ENCODE measurements around the gene MRGPRG. TPM values are rescaled to one million over a fixed set of nuclear protein-coding genes. Genes with fewer than 3 reads are reported as not detected.
A peak's percentile ranks its signal among the peaks of the same experiment; 100 is the strongest.
"Not testable (repeated sequence)": the region's sequence is repeated elsewhere in the genome, so short reads cannot be mapped to it uniquely, and the experiment has no call there.

The MRGPRG gene, protein sequence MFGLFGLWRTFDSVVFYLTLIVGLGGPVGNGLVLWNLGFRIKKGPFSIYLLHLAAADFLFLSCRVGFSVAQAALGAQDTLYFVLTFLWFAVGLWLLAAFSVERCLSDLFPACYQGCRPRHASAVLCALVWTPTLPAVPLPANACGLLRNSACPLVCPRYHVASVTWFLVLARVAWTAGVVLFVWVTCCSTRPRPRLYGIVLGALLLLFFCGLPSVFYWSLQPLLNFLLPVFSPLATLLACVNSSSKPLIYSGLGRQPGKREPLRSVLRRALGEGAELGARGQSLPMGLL
- total RNA-seq = not detected
- polyA plus RNA-seq = not detected
- long read RNA-seq, donor 1 = 0 reads
- long read RNA-seq, donor 2 = 0 reads

DNA sequence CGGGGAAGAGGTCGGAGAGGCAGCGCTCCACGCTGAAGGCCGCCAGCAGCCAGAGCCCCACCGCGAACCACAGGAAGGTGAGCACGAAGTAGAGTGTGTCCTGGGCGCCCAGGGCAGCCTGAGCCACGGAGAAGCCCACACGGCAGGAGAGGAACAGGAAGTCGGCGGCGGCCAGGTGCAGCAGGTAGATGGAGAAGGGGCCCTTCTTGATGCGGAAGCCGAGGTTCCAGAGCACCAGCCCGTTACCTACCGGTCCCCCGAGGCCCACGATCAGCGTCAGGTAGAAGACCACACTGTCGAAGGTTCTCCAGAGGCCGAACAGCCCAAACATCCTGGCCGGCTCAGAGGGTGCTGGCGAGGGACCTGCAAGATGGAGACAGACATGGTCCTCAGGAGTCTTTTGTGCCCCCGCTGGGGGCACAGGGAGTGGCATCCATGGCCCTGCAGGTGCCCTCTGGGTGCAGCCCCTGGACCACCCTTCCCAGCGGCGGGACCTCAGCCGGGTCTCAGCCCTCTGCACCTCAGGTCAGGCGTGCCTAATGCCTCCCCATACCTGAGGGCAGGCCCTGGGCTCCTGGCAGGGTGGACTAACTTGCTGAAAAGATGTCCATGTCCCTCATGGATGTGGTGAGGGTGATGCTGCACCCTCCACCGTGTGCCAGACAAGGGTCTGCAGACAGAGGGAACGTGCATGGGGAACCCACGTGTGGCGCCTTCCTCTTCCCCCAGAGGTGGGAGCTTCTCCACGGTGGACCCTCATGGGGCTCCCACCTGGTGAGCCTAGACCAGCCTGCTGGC, at the start of gene MRGPRG:
MRGPRG (minus strand) TSS at position 331 of the 798 bp plus-strand sequence; CDS start at position 331, 0 bp downstream.
- intact Hi-C loops (cut with DNase I) = loop anchor here (5.0 to 10.0 kb wide), 3 partner anchors 106 to 181 kb away; no protein-coding TSS in a partner anchor
- Histone ChIP-seq H3K4me3 (ENCODE audit: low read length in 2 of 2) (no peak within 1 kb of the TSS), H3K36me3 (ENCODE audit: control insufficient read depth in 1 of 2, insufficient read depth in 2 of 2, low read length in 1 of 2) (no peaks in the 10 kb centered on the region), H3K9me3 (ENCODE audit: control insufficient read depth, low read length) (no peaks in the 10 kb centered on the region), H3K4me1 (ENCODE audit: control insufficient read depth in 1 of 2, insufficient read depth in 2 of 2, low read length in 2 of 2) (no peaks in the 10 kb centered on the region), H3K27me3 (ENCODE audit: control insufficient read depth in 1 of 2, insufficient read depth in 2 of 2, low read length in 1 of 2) (no peaks in the 10 kb centered on the region), H3K27ac (ENCODE audit: low read depth in 1 of 2, low read length in 2 of 2) (no peak within 1 kb of the TSS)
- WGBS, 2 donors = 87 to 90% methylated on average over 35 of the region's 35 CpGs
- peak; percentile 31 to 69 for DNase-seq
- no peak for ATAC-seq (ENCODE audit: low FRiP score)

DNA sequence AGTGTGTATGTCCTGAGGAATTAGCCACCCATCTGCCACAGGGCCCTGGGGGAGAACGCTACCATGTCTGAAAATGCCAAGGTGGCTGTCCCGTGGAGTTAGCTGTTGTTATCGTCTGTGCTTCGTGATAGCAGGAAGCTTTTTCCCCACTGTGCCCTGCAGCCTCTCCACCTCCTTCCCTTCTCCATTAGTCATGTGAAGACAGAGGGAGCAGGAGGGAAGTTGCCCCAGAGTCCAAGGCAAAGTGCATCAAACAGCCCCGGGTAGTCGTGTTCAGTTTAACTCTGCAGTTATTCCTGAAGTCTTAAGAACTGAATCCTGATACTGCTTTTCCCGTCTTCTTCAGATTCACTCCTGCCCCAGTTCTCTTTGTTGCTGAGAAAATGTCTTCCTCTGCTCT, 43.9 kb upstream of the MRGPRG start:
- WGBS, 2 donors = 33 to 64% methylated on average over 3 to 6 of the region's 7 CpGs
- H3K4me3 ChIP-seq (ENCODE audit: low read length in 2 of 2); DNase-seq; H3K9me3 ChIP-seq (ENCODE audit: control insufficient read depth, low read length); H3K4me1 ChIP-seq (ENCODE audit: control insufficient read depth in 1 of 2, insufficient read depth in 2 of 2, low read length in 2 of 2); H3K36me3 ChIP-seq (ENCODE audit: control insufficient read depth in 1 of 2, insufficient read depth in 2 of 2, low read length in 1 of 2); H3K27me3 ChIP-seq (ENCODE audit: control insufficient read depth in 1 of 2, insufficient read depth in 2 of 2, low read length in 1 of 2); H3K27ac ChIP-seq (ENCODE audit: low read depth in 1 of 2, low read length in 2 of 2); ATAC-seq (ENCODE audit: low FRiP score); intact Hi-C loops (cut with DNase I): not testable (repeated sequence)

DNA sequence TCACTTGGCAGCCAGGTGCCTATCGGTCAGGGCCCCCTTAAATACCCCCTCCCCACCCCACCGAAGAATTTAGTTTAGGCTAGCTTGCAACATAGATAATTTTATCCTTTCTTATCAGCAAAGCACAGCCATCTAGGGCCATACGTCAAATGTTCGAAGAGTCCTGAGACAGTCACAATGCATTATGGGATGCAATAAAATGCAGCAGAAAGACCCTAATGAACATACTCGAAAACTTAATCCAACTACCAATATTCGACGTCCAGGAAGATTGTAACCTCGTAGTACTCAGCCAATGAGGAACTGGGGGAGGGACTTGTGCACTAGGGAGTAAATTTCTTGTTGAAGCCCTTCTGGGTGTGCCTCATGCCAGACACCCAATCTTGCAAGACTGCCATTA, 43.2 kb upstream of the MRGPRG start:
- H3K27me3 ChIP-seq (ENCODE audit: control insufficient read depth in 1 of 2, insufficient read depth in 2 of 2, low read length in 1 of 2); intact Hi-C loops (cut with DNase I); DNase-seq; H3K36me3 ChIP-seq (ENCODE audit: control insufficient read depth in 1 of 2, insufficient read depth in 2 of 2, low read length in 1 of 2); H3K4me3 ChIP-seq (ENCODE audit: low read length in 2 of 2); H3K27ac ChIP-seq (ENCODE audit: low read depth in 1 of 2, low read length in 2 of 2); ATAC-seq (ENCODE audit: low FRiP score); H3K9me3 ChIP-seq (ENCODE audit: control insufficient read depth, low read length); H3K4me1 ChIP-seq (ENCODE audit: control insufficient read depth in 1 of 2, insufficient read depth in 2 of 2, low read length in 2 of 2): not testable (repeated sequence)
- WGBS, 2 donors = 44 to 57% methylated on average over 3 to 7 of the region's 8 CpGs

DNA sequence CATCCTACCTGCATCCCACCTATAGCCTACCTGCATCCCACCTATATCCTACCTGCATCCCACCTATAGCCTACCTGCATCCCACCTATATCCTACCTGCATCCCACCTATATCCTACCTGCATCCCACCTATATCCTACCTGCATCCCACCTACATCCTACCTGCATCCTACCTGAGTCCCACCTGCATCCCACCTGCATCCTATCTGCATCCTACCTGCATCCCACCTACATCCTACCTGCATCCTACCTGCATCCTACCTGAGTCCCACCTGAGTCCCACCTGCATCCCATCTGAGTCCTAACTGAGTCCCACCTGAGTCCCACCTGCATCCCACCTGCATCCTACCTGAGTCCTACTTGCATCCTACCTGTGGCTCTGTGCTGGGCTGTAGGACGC, 38.9 kb upstream of the MRGPRG start:
- H3K27ac ChIP-seq (ENCODE audit: low read depth in 1 of 2, low read length in 2 of 2); H3K4me3 ChIP-seq (ENCODE audit: low read length in 2 of 2); intact Hi-C loops (cut with DNase I); H3K4me1 ChIP-seq (ENCODE audit: control insufficient read depth in 1 of 2, insufficient read depth in 2 of 2, low read length in 2 of 2); DNase-seq; H3K36me3 ChIP-seq (ENCODE audit: control insufficient read depth in 1 of 2, insufficient read depth in 2 of 2, low read length in 1 of 2); H3K27me3 ChIP-seq (ENCODE audit: control insufficient read depth in 1 of 2, insufficient read depth in 2 of 2, low read length in 1 of 2); H3K9me3 ChIP-seq (ENCODE audit: control insufficient read depth, low read length); ATAC-seq (ENCODE audit: low FRiP score): not testable (repeated sequence)
- 87 to 100% methylated on average over 1 of the region's 1 CpG for WGBS, 2 donors

DNA sequence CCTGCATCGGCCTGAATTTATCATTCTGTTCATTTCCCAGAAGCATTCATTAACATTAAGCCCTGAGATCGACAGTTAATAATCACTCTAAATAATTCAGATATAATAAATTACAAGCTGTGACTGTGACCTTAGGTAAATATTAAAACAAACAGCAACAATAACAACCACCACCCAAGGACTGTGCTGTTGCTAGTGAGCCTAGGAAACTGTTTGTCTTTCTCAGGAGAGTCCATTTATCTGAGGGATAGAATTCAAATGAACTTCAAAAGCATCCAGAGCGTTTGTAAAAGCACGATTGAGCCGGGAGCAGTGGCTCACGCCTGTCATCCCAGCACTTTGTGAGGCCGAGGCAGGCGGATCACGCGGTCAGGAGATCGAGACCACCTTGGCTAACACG, 36.6 kb upstream of the MRGPRG start:
- DNase-seq; intact Hi-C loops (cut with DNase I); H3K4me3 ChIP-seq (ENCODE audit: low read length in 2 of 2); H3K36me3 ChIP-seq (ENCODE audit: control insufficient read depth in 1 of 2, insufficient read depth in 2 of 2, low read length in 1 of 2); H3K27me3 ChIP-seq (ENCODE audit: control insufficient read depth in 1 of 2, insufficient read depth in 2 of 2, low read length in 1 of 2); ATAC-seq (ENCODE audit: low FRiP score); H3K4me1 ChIP-seq (ENCODE audit: control insufficient read depth in 1 of 2, insufficient read depth in 2 of 2, low read length in 2 of 2); H3K9me3 ChIP-seq (ENCODE audit: control insufficient read depth, low read length); H3K27ac ChIP-seq (ENCODE audit: low read depth in 1 of 2, low read length in 2 of 2): not testable (repeated sequence)
- 78 to 84% methylated on average over 4 to 6 of the region's 12 CpGs for WGBS, 2 donors

DNA sequence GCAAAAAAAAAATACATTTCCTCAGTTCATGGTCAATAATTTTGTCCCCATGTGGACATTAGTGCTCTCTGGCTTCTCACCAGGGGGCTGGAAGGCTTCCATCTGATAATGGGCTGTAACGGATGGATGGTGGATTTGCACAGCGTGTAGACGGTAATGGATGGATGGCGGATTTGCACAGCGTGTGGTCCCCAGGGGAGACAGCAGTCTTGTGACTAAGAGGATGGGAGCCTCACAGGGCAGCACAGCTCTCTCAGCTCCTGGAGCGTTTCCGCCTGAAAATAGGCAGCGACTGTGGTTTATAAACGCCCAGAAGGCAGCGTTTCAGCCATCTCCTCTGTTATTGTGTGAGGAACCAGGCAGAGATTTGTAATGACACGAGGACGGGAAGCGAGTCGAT, 36.2 kb upstream of the MRGPRG start:
- H3K9me3 ChIP-seq (ENCODE audit: control insufficient read depth, low read length); intact Hi-C loops (cut with DNase I); H3K4me1 ChIP-seq (ENCODE audit: control insufficient read depth in 1 of 2, insufficient read depth in 2 of 2, low read length in 2 of 2); H3K27me3 ChIP-seq (ENCODE audit: control insufficient read depth in 1 of 2, insufficient read depth in 2 of 2, low read length in 1 of 2); DNase-seq; H3K36me3 ChIP-seq (ENCODE audit: control insufficient read depth in 1 of 2, insufficient read depth in 2 of 2, low read length in 1 of 2); ATAC-seq (ENCODE audit: low FRiP score); H3K4me3 ChIP-seq (ENCODE audit: low read length in 2 of 2); H3K27ac ChIP-seq (ENCODE audit: low read depth in 1 of 2, low read length in 2 of 2): not testable (repeated sequence)
- WGBS, 2 donors = no CpG with 5 or more reads among the region's 14 CpGs

DNA sequence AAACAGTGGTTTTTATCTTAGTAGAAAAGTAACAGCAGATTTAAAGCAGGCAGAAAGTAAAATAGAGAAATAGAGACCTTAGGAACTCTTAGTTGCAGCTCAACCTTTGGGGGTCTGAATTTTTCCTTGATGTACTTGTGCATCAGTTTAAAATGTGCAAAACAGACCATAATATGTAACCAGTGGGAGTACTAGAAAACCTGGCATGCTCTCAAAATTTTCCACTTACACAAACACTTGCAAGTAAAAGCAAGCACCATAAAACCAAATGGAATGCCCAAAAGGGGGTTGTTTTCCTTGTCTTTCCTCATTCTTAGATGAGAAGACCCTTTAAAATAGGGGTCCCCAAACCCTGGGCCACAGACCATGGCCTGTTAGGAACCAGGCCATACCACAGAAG, 26.5 kb upstream of the MRGPRG start:
- H3K27me3 ChIP-seq (ENCODE audit: control insufficient read depth in 1 of 2, insufficient read depth in 2 of 2, low read length in 1 of 2) = no peaks in the 10 kb centered on the region
- H3K4me3 ChIP-seq (ENCODE audit: low read length in 2 of 2) = no peak overlapping the region
- DNase-seq (no peak), ATAC-seq (ENCODE audit: low FRiP score) (no peak)
- no peaks in the 10 kb centered on the region for H3K4me1 ChIP-seq (ENCODE audit: control insufficient read depth in 1 of 2, insufficient read depth in 2 of 2, low read length in 2 of 2)
- H3K36me3 ChIP-seq (ENCODE audit: control insufficient read depth in 1 of 2, insufficient read depth in 2 of 2, low read length in 1 of 2) = no peaks in the 10 kb centered on the region
- no peak overlapping the region for H3K27ac ChIP-seq (ENCODE audit: low read depth in 1 of 2, low read length in 2 of 2)
- H3K9me3 ChIP-seq (ENCODE audit: control insufficient read depth, low read length) = no peaks in the 10 kb centered on the region
- intact Hi-C loops (cut with DNase I) = no loop called here

DNA sequence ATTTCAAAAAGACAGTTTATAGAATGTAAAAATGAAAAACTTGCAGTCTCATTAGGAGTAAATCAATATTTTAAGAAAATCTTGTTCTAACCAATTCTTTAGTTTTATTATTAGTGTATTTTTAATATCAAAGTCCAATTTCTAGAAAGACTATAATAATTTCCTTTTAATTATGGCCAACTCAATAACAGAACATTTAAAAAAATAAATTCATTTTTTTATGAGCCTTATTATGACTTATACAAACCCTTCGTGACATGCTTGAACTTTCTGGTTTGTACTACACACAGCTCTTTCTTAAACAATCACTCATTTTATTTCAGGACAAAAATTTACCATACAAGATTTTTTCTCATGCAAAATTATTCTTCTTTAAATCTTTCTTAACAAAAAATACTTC, 25.3 kb upstream of the MRGPRG start:
- no peak for DNase-seq
- intact Hi-C loops (cut with DNase I) = no loop called here
- peaks cover 2% of the 10 kb centered on the region for H3K9me3 ChIP-seq (ENCODE audit: control insufficient read depth, low read length)
- no peaks in the 10 kb centered on the region for H3K27me3 ChIP-seq (ENCODE audit: control insufficient read depth in 1 of 2, insufficient read depth in 2 of 2, low read length in 1 of 2)
- 87 to 93% methylated on average over 1 of the region's 1 CpG for WGBS, 2 donors
- no peaks in the 10 kb centered on the region for H3K4me1 ChIP-seq (ENCODE audit: control insufficient read depth in 1 of 2, insufficient read depth in 2 of 2, low read length in 2 of 2)
- no peak overlapping the region for H3K27ac ChIP-seq (ENCODE audit: low read depth in 1 of 2, low read length in 2 of 2)
- no peak for ATAC-seq (ENCODE audit: low FRiP score)
- no peaks in the 10 kb centered on the region for H3K36me3 ChIP-seq (ENCODE audit: control insufficient read depth in 1 of 2, insufficient read depth in 2 of 2, low read length in 1 of 2)
- no peak overlapping the region for H3K4me3 ChIP-seq (ENCODE audit: low read length in 2 of 2)

DNA sequence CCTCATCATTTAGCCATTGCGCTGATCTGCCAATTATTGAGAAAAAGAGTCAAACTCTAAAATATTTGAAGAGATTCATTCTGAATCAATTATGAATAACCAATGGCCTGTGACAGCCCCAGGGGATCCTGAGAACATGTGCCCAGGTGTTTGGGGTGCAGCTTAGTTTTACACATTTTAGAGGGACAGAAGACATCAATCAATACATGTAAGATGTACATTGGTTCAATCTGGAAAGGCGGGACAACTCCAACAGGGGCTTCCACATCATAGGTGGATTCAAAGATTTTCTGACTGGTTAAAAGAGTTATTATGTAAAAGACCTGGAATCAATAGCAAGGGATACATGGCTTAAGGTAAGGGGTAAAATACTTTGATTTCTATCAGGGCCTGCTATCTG, 18.5 kb upstream of the MRGPRG start:
- 96 to 98% methylated on average over 2 of the region's 2 CpGs for WGBS, 2 donors
- Histone ChIP-seq H3K4me3 (ENCODE audit: low read length in 2 of 2) (no peak overlapping the region), H3K36me3 (ENCODE audit: control insufficient read depth in 1 of 2, insufficient read depth in 2 of 2, low read length in 1 of 2) (no peaks in the 10 kb centered on the region), H3K27ac (ENCODE audit: low read depth in 1 of 2, low read length in 2 of 2) (no peak overlapping the region), H3K9me3 (ENCODE audit: control insufficient read depth, low read length) (peaks cover 2% of the 10 kb centered on the region), H3K4me1 (ENCODE audit: control insufficient read depth in 1 of 2, insufficient read depth in 2 of 2, low read length in 2 of 2) (no peaks in the 10 kb centered on the region), H3K27me3 (ENCODE audit: control insufficient read depth in 1 of 2, insufficient read depth in 2 of 2, low read length in 1 of 2) (no peaks in the 10 kb centered on the region)
- intact Hi-C loops (cut with DNase I) = no loop called here
- DNase-seq = no peak
- no peak for ATAC-seq (ENCODE audit: low FRiP score)
